GM12801 (cell line): ENCODE data around the gene EEF1AKMT4.

ENCODE experiments used
- CTCF ChIP-seq: IDR thresholded peaks from one replicate; pipeline ENCODE4 v1.5.1; 2011; ENCODE audit warnings: control low read depth; ENCODE audit not compliant: insufficient read length; ENCODE audit errors: extremely low read depth

EEF1AKMT4 gene

DNA sequence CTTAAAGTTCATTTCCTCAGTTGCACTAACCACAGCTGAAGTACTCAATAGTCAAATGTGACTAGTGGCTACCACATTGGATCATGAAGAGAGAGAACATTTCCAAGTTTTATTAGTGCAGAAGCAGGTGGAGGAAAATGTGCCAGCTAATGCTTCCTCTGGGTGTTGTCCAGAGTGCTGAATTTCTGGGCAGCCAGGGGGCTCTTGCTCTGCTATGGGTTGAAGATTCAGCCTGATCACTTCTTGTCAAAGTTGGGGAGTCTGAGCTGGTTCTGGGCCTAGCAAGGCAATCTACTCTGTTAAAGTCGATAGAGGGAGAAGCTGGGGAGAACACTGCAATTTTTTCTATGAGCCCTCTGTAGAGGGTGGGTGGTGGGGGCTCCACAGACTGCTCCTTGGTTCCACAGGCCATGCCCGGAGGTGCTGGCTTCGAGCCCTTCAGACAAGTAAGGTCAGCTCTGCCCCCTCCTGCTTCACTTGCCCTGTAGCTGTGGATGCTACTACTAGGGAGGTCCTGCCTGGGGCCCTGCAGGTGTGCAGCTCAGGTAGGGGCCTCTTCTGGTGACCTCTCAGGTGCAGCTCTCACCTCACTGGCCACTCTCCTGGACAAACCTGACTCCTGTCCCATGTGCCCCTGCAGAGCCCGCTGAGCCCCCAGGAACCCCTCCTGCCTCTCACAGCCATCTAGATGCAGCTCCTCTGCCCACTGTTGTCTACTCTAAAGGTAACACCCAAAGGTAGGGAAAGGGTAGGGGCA, 8.9 kb upstream of the EEF1AKMT4 start:
- TF ChIP-seq CTCF, result no peak

DNA sequence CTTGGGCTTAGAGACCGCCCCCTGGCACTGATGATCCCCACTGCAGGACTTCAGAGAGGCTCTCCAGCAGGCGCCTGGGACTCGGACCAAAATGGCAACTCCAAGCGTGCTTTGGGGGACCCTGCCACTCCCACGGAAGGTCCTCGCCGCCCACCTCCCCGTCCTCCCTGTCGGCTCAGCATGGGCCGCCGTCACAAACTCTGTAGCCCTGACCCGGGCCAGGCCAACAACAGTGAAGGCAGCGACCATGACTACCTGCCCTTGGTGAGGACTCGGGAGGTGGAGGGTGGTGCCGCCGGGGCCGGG, 8.4 kb upstream of the EEF1AKMT4 start:
- no peak for TF ChIP-seq CTCF

DNA sequence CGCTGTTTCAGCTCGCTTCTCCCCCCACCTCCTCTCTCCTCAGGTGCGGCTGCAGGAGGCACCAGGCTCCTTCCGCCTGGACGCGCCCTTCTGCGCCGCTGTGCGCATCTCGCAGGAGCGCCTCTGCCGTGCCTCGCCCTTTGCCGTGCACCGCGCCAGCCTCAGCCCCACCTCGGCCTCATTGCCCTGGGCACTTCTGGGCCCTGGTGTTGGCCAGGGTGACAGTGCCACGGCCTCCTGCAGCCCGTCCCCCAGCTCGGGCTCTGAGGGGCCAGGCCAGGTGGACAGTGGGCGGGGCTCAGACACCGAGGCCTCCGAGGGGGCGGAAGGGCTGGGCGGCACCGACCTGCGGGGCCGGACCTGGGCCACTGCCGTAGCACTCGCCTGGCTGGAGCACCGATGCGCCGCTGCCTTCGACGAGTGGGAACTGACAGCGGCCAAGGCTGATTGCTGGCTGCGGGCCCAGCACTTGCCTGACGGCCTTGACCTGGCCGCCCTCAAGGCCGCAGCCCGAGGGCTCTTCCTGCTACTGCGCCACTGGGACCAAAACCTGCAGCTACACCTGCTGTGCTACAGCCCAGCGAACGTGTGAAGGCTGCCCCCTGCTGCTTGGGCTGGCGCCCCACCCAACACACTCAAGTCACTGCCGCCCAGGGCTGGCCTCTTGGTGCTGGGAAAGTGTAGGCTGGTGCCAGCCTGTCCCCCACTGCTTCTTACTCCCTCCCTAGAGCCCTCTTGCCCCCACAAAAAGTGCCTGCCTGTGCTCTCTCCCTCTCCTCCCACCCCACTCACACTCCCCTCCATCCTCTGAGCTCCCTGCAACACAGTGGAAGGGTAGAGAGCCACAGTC, 7.8 kb upstream of the EEF1AKMT4 start:
- no peak for TF ChIP-seq CTCF

DNA sequence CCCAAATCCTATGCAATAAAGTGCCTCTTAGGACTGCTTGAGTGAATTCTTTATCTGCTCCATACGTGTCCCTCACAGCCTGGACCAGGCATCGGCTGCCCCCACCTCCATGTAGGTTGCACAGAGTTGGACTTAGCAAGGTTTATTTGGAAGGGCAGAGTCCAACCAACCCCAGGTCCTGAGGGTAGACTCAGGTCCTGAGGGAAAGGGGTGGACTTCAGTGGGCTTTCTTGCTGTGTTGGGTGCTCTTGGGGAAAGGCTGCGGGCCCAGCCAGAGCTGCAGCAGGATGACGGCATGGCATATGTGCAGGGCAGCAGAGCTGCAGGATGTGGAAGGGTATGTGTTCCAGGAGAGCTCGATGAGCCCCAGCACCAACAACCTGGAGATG, 7.2 kb upstream of the EEF1AKMT4 start:
- no peak for TF ChIP-seq CTCF

GRCh38 chr3:184248454-184249411, 739 bp upstream of the EEF1AKMT4 start, which contains the start of gene ALG3:
Gene ALG3 (minus strand): TSS chr3:184248962. CDS start chr3:184248940, 22 bp downstream.
- TF ChIP-seq CTCF, result no peak

- peak; percentile 64 for TF ChIP-seq CTCF
Measured at GRCh38 chr3:184250167-184250828, 826 bp downstream of the EEF1AKMT4 start.
